Measurements from ENCODE around the gene CCR7.
A peak's percentile ranks its signal among the peaks of the same experiment; 100 is the strongest.

Gene CCR7

GRCh38 chr17:40559564-40559916, 5.7 kb downstream of the CCR7 start:
- no peak for TF ChIP-seq ZFX (IDR thresholded peaks at IDR 0.05)
- TF ChIP-seq, protein P1, sequence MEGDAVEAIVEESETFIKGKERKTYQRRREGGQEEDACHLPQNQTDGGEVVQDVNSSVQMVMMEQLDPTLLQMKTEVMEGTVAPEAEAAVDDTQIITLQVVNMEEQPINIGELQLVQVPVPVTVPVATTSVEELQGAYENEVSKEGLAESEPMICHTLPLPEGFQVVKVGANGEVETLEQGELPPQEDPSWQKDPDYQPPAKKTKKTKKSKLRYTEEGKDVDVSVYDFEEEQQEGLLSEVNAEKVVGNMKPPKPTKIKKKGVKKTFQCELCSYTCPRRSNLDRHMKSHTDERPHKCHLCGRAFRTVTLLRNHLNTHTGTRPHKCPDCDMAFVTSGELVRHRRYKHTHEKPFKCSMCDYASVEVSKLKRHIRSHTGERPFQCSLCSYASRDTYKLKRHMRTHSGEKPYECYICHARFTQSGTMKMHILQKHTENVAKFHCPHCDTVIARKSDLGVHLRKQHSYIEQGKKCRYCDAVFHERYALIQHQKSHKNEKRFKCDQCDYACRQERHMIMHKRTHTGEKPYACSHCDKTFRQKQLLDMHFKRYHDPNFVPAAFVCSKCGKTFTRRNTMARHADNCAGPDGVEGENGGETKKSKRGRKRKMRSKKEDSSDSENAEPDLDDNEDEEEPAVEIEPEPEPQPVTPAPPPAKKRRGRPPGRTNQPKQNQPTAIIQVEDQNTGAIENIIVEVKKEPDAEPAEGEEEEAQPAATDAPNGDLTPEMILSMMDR (conservative IDR thresholded peaks at IDR 0.05): no peak
- peak overlapping the region; percentile 51; the same call in 1 of the 2 replicates for H3K27ac ChIP-seq

DNA sequence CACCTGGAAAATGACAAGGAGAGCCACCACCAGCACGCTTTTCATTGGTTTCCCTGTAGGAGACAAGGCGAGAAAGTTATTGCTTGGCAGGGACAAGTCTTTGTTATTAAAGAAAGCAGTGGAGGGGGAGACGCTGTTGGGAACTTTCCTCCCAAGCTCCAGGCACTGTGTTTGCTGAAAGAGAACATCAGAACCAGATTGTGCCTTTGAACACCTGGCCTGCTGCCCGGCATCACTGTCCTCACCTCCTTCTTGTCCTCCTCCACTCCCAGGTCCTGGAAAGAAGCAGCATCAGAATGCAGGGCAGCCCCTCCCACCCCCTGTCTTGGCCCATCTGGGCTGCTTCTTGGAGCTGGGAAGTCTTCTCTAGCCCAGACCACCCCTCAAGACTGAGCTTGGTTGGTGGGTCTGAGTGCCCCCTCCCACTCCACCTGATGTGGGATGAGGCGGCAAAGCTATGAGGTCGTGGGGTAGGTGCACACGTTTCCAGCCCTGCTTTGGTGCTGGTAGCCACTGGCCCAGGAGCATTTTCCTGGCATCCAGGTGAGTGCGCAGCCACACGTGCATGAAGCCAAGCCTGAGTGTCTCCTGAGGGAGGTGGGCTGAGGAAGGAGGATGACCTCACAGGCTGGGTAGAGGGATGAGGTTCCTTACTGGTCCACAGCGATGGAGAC, 6.2 kb downstream of the CCR7 start:
- peak overlapping the region; percentile 51 for H3K27ac ChIP-seq

GRCh38 chr17:40558300-40558889, 6.9 kb downstream of the CCR7 start:
- no peak for TF ChIP-seq ZFX (IDR thresholded peaks at IDR 0.05)
- TF ChIP-seq, protein P1 (conservative IDR thresholded peaks at IDR 0.05): no peak
- H3K27ac ChIP-seq: peak overlapping the region; percentile 51

More for the DNA sequence above, 6.2 kb downstream of the CCR7 start:
- no peak for TF ChIP-seq ZFX (IDR thresholded peaks at IDR 0.05)
- TF ChIP-seq, protein P1 (conservative IDR thresholded peaks at IDR 0.05): no peak

GRCh38 chr17:40557531-40558299, 7.6 kb downstream of the CCR7 start:
- TF ChIP-seq, protein P1 (conservative IDR thresholded peaks at IDR 0.05): no peak
- TF ChIP-seq ZFX (IDR thresholded peaks at IDR 0.05): no peak
- H3K27ac ChIP-seq: peak overlapping the region; percentile 51

DNA sequence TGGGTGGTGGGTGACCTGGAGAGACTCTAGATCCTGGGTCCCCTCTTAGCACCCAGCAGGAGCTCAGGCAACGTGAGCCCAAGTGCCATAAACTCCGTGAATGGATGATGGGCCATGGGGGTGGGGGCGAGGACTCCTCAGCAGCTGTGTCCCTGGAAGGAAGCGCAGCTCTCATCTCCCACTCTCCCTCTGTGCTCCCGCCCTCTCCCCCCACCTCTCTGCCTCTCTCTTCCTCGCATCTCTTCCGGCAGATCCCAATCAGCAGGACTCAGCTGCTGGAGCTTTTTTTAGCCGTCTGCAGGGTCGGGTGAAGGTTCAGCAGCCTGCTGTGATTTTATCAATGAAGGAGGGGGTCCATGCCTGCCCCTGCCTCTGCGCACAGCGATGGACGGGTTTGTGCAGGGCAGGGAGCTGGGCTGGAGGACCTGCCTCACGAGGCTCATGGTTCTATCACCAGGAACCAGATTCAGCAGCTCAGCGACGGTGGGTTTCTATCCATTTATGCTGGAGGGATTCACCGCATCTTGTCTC, 8.3 kb downstream of the CCR7 start:
- TF ChIP-seq ZFX (IDR thresholded peaks at IDR 0.05): no peak
- TF ChIP-seq, protein P1 (conservative IDR thresholded peaks at IDR 0.05): no peak
- no peak overlapping the region for H3K27ac ChIP-seq

DNA sequence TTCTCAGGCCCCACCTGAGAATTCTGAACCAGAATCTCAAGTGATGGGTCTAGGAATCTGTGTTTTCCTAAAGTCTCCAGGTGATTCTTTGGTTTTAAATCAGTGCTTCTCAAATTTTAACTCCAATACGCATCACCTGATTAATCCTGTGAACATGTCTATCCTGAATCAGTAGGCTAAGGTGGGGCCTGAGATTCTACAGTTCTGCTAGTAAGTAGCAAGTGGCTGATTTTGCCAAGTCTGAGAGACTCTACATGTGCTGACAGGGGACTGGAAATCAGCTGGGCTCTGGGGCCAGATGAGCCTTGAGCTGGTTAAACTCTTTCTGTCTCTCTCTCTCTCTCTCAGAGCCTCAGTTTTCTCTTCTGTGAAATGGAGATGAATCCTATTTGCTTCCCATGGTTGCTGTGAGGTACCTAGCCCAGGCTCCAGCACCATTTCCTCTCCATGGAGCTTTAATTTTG, 9.0 kb downstream of the CCR7 start:
- no peak overlapping the region for H3K27ac ChIP-seq
- TF ChIP-seq, protein P1 (conservative IDR thresholded peaks at IDR 0.05): no peak
- no peak for TF ChIP-seq ZFX (IDR thresholded peaks at IDR 0.05)
